Fibroblast of lung (primary cell): Measurements from ENCODE around the gene SMAD4.

Experiments
- CTCF ChIP-seq, 2 donors: IDR thresholded peaks in 1 of 2; conservative IDR thresholded peaks in 1 of 2; 1 replicate in 1 of 2; 2 replicates in 1 of 2; pipeline ENCODE4 v1.5.1; 2011 to 2012; ENCODE audit warnings: low read length in 2 of 2, control low read depth in 1 of 2, inconsistent platforms in 1 of 2, low read depth in 1 of 2, mild to moderate bottlenecking in 1 of 2
- EZH2 ChIP-seq: IDR thresholded peaks from 2 replicates; pipeline ENCODE4 v1.5.1; 2012; ENCODE audit warnings: low read length, control low read depth, mild to moderate bottlenecking; ENCODE audit errors: missing control alignments

- TF ChIP-seq CTCF (conservative IDR thresholded peaks at IDR 0.05 in 1 of 2, IDR thresholded peaks at IDR 0.05 in 1 of 2; ENCODE audit: low read depth in 1 of 2, low read length in 2 of 2) (no peak), EZH2 (no peak)
Observed at GRCh38 chr18:51049137-51049536, 19.1 kb downstream of the SMAD4 start.
